Mesendoderm (in vitro differentiated cells): ENCODE data around the gene SCN1B.
"Not testable (repeated sequence)": the region's sequence is repeated elsewhere in the genome, so short reads cannot be mapped to it uniquely, and the experiment has no call there.

Source experiments
- DNase-seq: peaks from one replicate; pipeline ENCODE4 v3.0.0; 2013
- H2AK5ac ChIP-seq: 2 replicates; pipeline ENCODE4 v1.6.1; 2013; ENCODE audit warnings: low read length, inconsistent platforms
- H2BK120ac ChIP-seq: 2 replicates; pipeline ENCODE4 v1.6.1; 2013; ENCODE audit warnings: low read depth, mild to moderate bottlenecking, low read length, moderate library complexity, mixed read lengths
- H2BK15ac ChIP-seq: replicated peaks from 2 replicates; pipeline ENCODE4 v1.6.1; 2013; ENCODE audit warnings: low read depth, mild to moderate bottlenecking, moderate library complexity
- H2BK5ac ChIP-seq: 2 replicates; pipeline ENCODE4 v1.6.1; 2013; ENCODE audit warnings: low read length, inconsistent platforms
- H3K18ac ChIP-seq: 2 replicates; pipeline ENCODE4 v1.6.1; 2013; ENCODE audit warnings: mild to moderate bottlenecking, low read length, mixed read lengths
- H3K23ac ChIP-seq: one replicate; pipeline ENCODE4 v1.6.1; 2013; ENCODE audit warnings: low read length
- H3K27ac ChIP-seq: 2 replicates; pipeline ENCODE4 v1.5.1; 2013; ENCODE audit warnings: low read depth, mild to moderate bottlenecking, inconsistent platforms, low read length, moderate library complexity
- H3K27me3 ChIP-seq: 2 replicates; pipeline ENCODE4 v1.6.1; 2013; ENCODE audit warnings: low read length, control low read depth, mild to moderate bottlenecking, inconsistent platforms; ENCODE audit not compliant: insufficient read depth, poor library complexity
- H3K36me3 ChIP-seq: 2 replicates; pipeline ENCODE4 v1.6.1; 2013; ENCODE audit warnings: low read length, inconsistent platforms; ENCODE audit not compliant: control insufficient read depth, insufficient read depth
- H3K4ac ChIP-seq: one replicate; pipeline ENCODE4 v1.6.1; 2013; ENCODE audit warnings: low read depth, mild to moderate bottlenecking, low read length, moderate library complexity
- H3K4me1 ChIP-seq: 2 replicates; pipeline ENCODE4 v1.6.1; 2013; ENCODE audit warnings: low read depth, low read length, inconsistent platforms; ENCODE audit not compliant: control insufficient read depth
- H3K4me2 ChIP-seq: 2 replicates; pipeline ENCODE4 v1.6.1; 2013; ENCODE audit warnings: low read length
- H3K4me3 ChIP-seq: 2 replicates; pipeline ENCODE4 v1.5.1; 2013; ENCODE audit warnings: mild to moderate bottlenecking, low read length
- H3K56ac ChIP-seq: one replicate; pipeline ENCODE4 v1.6.1; 2013; ENCODE audit warnings: low read length
- H3K79me1 ChIP-seq: 2 replicates; pipeline ENCODE4 v1.6.1; 2013; ENCODE audit warnings: low read length, inconsistent platforms
- H3K79me2 ChIP-seq: 2 replicates; pipeline ENCODE4 v1.6.1; 2013; ENCODE audit warnings: mild to moderate bottlenecking, low read length; ENCODE audit not compliant: control insufficient read depth, insufficient read depth
- H3K9ac ChIP-seq: 2 replicates; pipeline ENCODE4 v1.6.1; 2013; ENCODE audit warnings: low read length, inconsistent platforms
- H4K5ac ChIP-seq: one replicate; pipeline ENCODE4 v1.6.1; 2013; ENCODE audit warnings: low read length
- H4K8ac ChIP-seq: one replicate; pipeline ENCODE4 v1.6.1; 2013; ENCODE audit warnings: low read depth, mild to moderate bottlenecking, control low read depth, low read length, moderate library complexity
- WGBS: extraction: QIAGEN DNeasy Blood & Tissue Kit; methylation state at CpG from one replicate; pipeline ENCODE4 v1.1.7; 2013; ENCODE audit warnings: low lambda C conversion rate, missing lambda C conversion rate; ENCODE audit not compliant: insufficient coverage; ENCODE audit errors: extremely low coverage; 5-methylcytosine and 5-hydroxymethylcytosine counted together

The SCN1B gene

GRCh38 chr19:35005256-35005977 is 24.9 kb upstream of the SCN1B start:
- Histone ChIP-seq H3K4me1 (peaks cover 6% of the 10 kb centered on the region), H3K79me2 (peaks cover 57% of the 10 kb centered on the region), H2AK5ac (no peak overlapping the region), H3K79me1 (peaks cover 31% of the 10 kb centered on the region), H3K9ac (no peak overlapping the region), H2BK5ac (no peak overlapping the region), H3K56ac (no peak overlapping the region), H3K18ac (no peak overlapping the region), H4K5ac (no peak overlapping the region), H3K23ac (no peak overlapping the region), H3K27ac (no peak overlapping the region), H2BK120ac (no peak overlapping the region), H3K4ac (no peak overlapping the region), H3K4me2 (no peak overlapping the region), H2BK15ac (no peak overlapping the region), H3K27me3 (no peaks in the 10 kb centered on the region), H3K4me3 (no peak overlapping the region), H4K8ac (no peak overlapping the region), H3K36me3 (peaks cover 5% of the 10 kb centered on the region)
- no peak for DNase-seq
- no CpG with 5 or more reads among the region's 11 CpGs for WGBS

GRCh38 chr19:35006007-35006341 is 24.3 kb upstream of the SCN1B start:
- H3K18ac ChIP-seq, H3K56ac ChIP-seq, H3K4me2 ChIP-seq, H3K27me3 ChIP-seq, H3K36me3 ChIP-seq, H4K8ac ChIP-seq, H3K27ac ChIP-seq, H4K5ac ChIP-seq, DNase-seq, H3K4ac ChIP-seq, H2BK15ac ChIP-seq, H3K23ac ChIP-seq, H3K4me1 ChIP-seq, H2BK5ac ChIP-seq, H2AK5ac ChIP-seq, H2BK120ac ChIP-seq, H3K9ac ChIP-seq, H3K4me3 ChIP-seq: not testable (repeated sequence)
- Histone ChIP-seq H3K79me1 (peaks cover 31% of the 10 kb centered on the region), H3K79me2 (peaks cover 52% of the 10 kb centered on the region)
- no CpG with 5 or more reads among the region's 6 CpGs for WGBS

- no peak overlapping the region for H3K9ac ChIP-seq
- H3K4me3 ChIP-seq = no peak overlapping the region
- H2AK5ac ChIP-seq = no peak overlapping the region
- no peak overlapping the region for H3K4ac ChIP-seq
- H4K8ac ChIP-seq = no peak overlapping the region
- peaks cover 28% of the 10 kb centered on the region for H3K79me1 ChIP-seq
- peaks cover 47% of the 10 kb centered on the region for H3K79me2 ChIP-seq
- no peak overlapping the region for H3K18ac ChIP-seq
- no peak for DNase-seq
- H3K27ac ChIP-seq = no peak overlapping the region
- H4K5ac ChIP-seq = no peak overlapping the region
- H2BK15ac ChIP-seq = no peak overlapping the region
- no peak overlapping the region for H2BK120ac ChIP-seq
- H3K56ac ChIP-seq = no peak overlapping the region
- peaks cover 6% of the 10 kb centered on the region for H3K4me1 ChIP-seq
- H3K4me2 ChIP-seq = no peak overlapping the region
- H3K23ac ChIP-seq = no peak overlapping the region
- H2BK5ac ChIP-seq = no peak overlapping the region
- WGBS = no CpG with 5 or more reads among the region's 15 CpGs
- no peaks in the 10 kb centered on the region for H3K27me3 ChIP-seq
- peaks cover 5% of the 10 kb centered on the region for H3K36me3 ChIP-seq
Observed at GRCh38 chr19:35006342-35006998, 23.8 kb upstream of the SCN1B start.

GRCh38 chr19:35006999-35007365 is 23.3 kb upstream of the SCN1B start:
- no CpG with 5 or more reads among the region's 5 CpGs for WGBS
- no peak overlapping the region for H3K4me3 ChIP-seq
- peaks cover 3% of the 10 kb centered on the region for H3K4me1 ChIP-seq
- no peaks in the 10 kb centered on the region for H3K27me3 ChIP-seq
- peaks cover 43% of the 10 kb centered on the region for H3K79me2 ChIP-seq
- no peak overlapping the region for H3K23ac ChIP-seq
- H4K8ac ChIP-seq = no peak overlapping the region
- no peak overlapping the region for H4K5ac ChIP-seq
- no peak overlapping the region for H3K4ac ChIP-seq
- H2BK5ac ChIP-seq = no peak overlapping the region
- H3K79me1 ChIP-seq = peaks cover 26% of the 10 kb centered on the region
- no peak for DNase-seq
- H3K56ac ChIP-seq = no peak overlapping the region
- H3K27ac ChIP-seq = no peak overlapping the region
- H2BK120ac ChIP-seq = no peak overlapping the region
- H2BK15ac ChIP-seq = no peak overlapping the region
- H3K36me3 ChIP-seq = peaks cover 5% of the 10 kb centered on the region
- H2AK5ac ChIP-seq = no peak overlapping the region
- no peak overlapping the region for H3K9ac ChIP-seq
- no peak overlapping the region for H3K4me2 ChIP-seq
- H3K18ac ChIP-seq = no peak overlapping the region

- H3K18ac ChIP-seq, H3K9ac ChIP-seq, H3K4ac ChIP-seq, H3K4me1 ChIP-seq, H3K23ac ChIP-seq, H3K27ac ChIP-seq, H3K4me2 ChIP-seq, H4K5ac ChIP-seq, H3K27me3 ChIP-seq, H2BK15ac ChIP-seq, DNase-seq, H2AK5ac ChIP-seq, H4K8ac ChIP-seq, H3K4me3 ChIP-seq, H3K36me3 ChIP-seq, H2BK120ac ChIP-seq, H2BK5ac ChIP-seq, H3K56ac ChIP-seq: not testable (repeated sequence)
- WGBS = no CpG with 5 or more reads among the region's 8 CpGs
- Histone ChIP-seq H3K79me1 (peaks cover 24% of the 10 kb centered on the region), H3K79me2 (peaks cover 40% of the 10 kb centered on the region)
Observed at GRCh38 chr19:35007427-35007826, 22.8 kb upstream of the SCN1B start.
